ENCODE measurements around the gene HELZ. TPM values are rescaled to one million over a fixed set of nuclear protein-coding genes. Genes with fewer than 3 reads are reported as not detected.
"Not testable (repeated sequence)": the region's sequence is repeated elsewhere in the genome, so short reads cannot be mapped to it uniquely, and the experiment has no call there.

Gene HELZ
- total RNA-seq, 1 donor from 2014 or later, result 47.4 TPM

DNA sequence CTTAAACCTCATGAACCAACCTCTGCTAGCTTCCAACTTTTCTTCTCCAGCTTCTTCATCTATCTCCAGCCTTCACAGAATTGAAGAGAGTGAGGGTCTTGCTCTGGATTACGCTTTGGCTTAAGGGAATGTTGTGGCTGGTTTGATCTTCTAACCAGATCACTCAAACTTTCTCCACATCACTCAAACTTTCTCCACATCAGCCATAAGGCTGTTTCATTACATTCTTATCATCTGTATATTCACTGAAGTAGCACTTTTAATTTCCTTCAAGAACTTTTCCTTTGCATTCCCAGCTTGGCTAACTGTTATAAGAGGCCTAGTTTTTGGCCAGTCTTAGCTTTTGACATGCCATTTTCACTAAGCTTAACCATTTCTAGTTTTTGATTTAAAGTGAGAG is 148.4 kb downstream of the HELZ start:
- Mint-ChIP-seq H3K36me3 (ENCODE audit: unreplicated experiment) (no peaks in the 10 kb centered on the region), H3K4me3 (ENCODE audit: unreplicated experiment) (no peak overlapping the region), H3K27ac (ENCODE audit: unreplicated experiment) (no peak overlapping the region), H3K9me3 (ENCODE audit: unreplicated experiment) (peaks cover 3% of the 10 kb centered on the region), H3K4me1 (ENCODE audit: low read depth, unreplicated experiment) (no peaks in the 10 kb centered on the region), H3K27me3 (ENCODE audit: unreplicated experiment) (no peaks in the 10 kb centered on the region)
- no peak for TF ChIP-seq CTCF (IDR thresholded peaks at IDR 0.05; ENCODE audit: partially characterized antibody, unreplicated experiment)
- DNase-seq, result no peak

DNA sequence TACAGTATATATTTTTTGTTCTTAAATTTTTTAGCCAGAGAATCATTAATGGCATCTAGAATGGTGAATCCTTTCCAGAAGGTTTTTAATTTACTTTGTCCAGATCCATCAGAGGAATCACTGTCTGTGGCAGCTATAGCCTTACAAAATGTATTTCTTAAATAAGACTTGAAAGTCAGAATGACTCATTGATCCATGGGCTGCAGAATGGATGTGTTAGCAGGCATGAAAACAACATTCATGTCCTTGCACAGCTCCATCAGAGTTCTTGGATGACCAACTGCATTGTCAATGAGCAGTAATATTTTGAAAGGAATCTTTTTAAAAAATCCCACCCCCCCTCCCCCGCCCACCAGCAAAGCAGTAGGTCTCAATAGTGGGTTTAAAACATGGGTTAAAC is 149.2 kb downstream of the HELZ start:
- no peak for DNase-seq
- no peak overlapping the region for H3K27ac Mint-ChIP-seq (ENCODE audit: unreplicated experiment)
- H3K4me1 Mint-ChIP-seq (ENCODE audit: low read depth, unreplicated experiment), result no peaks in the 10 kb centered on the region
- H3K4me3 Mint-ChIP-seq (ENCODE audit: unreplicated experiment), result no peak overlapping the region
- H3K9me3 Mint-ChIP-seq (ENCODE audit: unreplicated experiment), result peaks cover 3% of the 10 kb centered on the region
- H3K36me3 Mint-ChIP-seq (ENCODE audit: unreplicated experiment), result no peaks in the 10 kb centered on the region
- no peak for TF ChIP-seq CTCF (IDR thresholded peaks at IDR 0.05; ENCODE audit: partially characterized antibody, unreplicated experiment)
- no peaks in the 10 kb centered on the region for H3K27me3 Mint-ChIP-seq (ENCODE audit: unreplicated experiment)

DNA sequence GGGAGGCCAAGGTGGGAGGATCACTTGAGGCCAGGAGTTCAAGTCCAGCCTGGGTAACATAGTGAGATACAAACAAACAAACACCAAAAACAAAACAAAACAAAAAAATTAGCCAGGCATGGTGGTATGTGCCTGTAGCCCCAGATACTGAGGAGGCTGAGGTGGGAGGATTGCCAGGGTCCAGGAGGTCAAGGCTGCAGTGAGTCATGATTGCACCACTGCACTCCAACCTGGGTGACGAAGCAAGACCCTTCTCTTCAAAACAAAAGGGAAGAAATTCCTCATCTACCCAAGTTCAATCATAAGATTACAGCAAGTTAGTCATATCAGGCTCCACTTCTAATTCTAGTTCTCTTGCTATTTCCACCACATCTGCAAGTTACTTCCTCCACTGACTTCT is 149.7 kb downstream of the HELZ start:
- not testable (repeated sequence) for H3K9me3 Mint-ChIP-seq (ENCODE audit: unreplicated experiment); DNase-seq; H3K27ac Mint-ChIP-seq (ENCODE audit: unreplicated experiment); H3K27me3 Mint-ChIP-seq (ENCODE audit: unreplicated experiment); H3K36me3 Mint-ChIP-seq (ENCODE audit: unreplicated experiment); H3K4me1 Mint-ChIP-seq (ENCODE audit: low read depth, unreplicated experiment); H3K4me3 Mint-ChIP-seq (ENCODE audit: unreplicated experiment)

- Mint-ChIP-seq H3K4me3 (ENCODE audit: unreplicated experiment) (no peak overlapping the region), H3K4me1 (ENCODE audit: low read depth, unreplicated experiment) (no peaks in the 10 kb centered on the region), H3K36me3 (ENCODE audit: unreplicated experiment) (no peaks in the 10 kb centered on the region), H3K27ac (ENCODE audit: unreplicated experiment) (no peak overlapping the region), H3K9me3 (ENCODE audit: unreplicated experiment) (peaks cover 1% of the 10 kb centered on the region), H3K27me3 (ENCODE audit: unreplicated experiment) (no peaks in the 10 kb centered on the region)
- DNase-seq, result no peak
- TF ChIP-seq CTCF (IDR thresholded peaks at IDR 0.05; ENCODE audit: partially characterized antibody, unreplicated experiment), result no peak
Measured at GRCh38 chr17:67093348-67093747, 151.6 kb downstream of the HELZ start.

DNA sequence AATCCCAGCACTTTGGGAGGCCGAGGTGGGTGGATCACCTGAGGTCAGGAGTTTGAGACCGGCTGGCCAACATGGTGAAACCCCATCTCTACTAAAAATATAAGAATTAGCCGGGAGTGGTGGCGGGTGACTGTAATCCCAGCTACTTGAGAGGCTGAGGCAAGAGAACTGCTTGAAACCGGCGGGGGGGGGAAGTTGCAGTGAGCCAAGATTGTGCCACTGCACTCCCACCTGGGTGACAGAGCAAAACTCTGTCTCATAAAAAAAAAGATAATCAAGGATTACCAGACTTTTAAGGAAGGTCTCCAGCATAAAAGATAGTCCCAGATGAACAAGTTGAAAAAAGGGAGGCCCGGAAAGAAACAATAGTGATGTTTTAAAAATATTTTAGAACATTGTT is 152.3 kb downstream of the HELZ start:
- H3K27me3 Mint-ChIP-seq (ENCODE audit: unreplicated experiment); H3K4me3 Mint-ChIP-seq (ENCODE audit: unreplicated experiment); H3K36me3 Mint-ChIP-seq (ENCODE audit: unreplicated experiment); H3K4me1 Mint-ChIP-seq (ENCODE audit: low read depth, unreplicated experiment); H3K9me3 Mint-ChIP-seq (ENCODE audit: unreplicated experiment); H3K27ac Mint-ChIP-seq (ENCODE audit: unreplicated experiment); DNase-seq: not testable (repeated sequence)

- H3K27ac Mint-ChIP-seq (ENCODE audit: unreplicated experiment), result no peak overlapping the region
- no peaks in the 10 kb centered on the region for H3K36me3 Mint-ChIP-seq (ENCODE audit: unreplicated experiment)
- H3K4me3 Mint-ChIP-seq (ENCODE audit: unreplicated experiment), result no peak overlapping the region
- peaks cover 1% of the 10 kb centered on the region for H3K9me3 Mint-ChIP-seq (ENCODE audit: unreplicated experiment)
- no peaks in the 10 kb centered on the region for H3K4me1 Mint-ChIP-seq (ENCODE audit: low read depth, unreplicated experiment)
- no peak for TF ChIP-seq CTCF (IDR thresholded peaks at IDR 0.05; ENCODE audit: partially characterized antibody, unreplicated experiment)
- no peaks in the 10 kb centered on the region for H3K27me3 Mint-ChIP-seq (ENCODE audit: unreplicated experiment)
- no peak for DNase-seq
Measured at GRCh38 chr17:67092291-67092690, 152.7 kb downstream of the HELZ start.
